Ammon's horn (tissue), 1 donor: Measurements from ENCODE around the gene FNBP1.

ENCODE experiments used
- DNase-seq: peaks from one replicate; pipeline ENCODE4 v3.0.0-alpha.2; 2016; ENCODE audit warnings: low spot score

The FNBP1 gene

DNA sequence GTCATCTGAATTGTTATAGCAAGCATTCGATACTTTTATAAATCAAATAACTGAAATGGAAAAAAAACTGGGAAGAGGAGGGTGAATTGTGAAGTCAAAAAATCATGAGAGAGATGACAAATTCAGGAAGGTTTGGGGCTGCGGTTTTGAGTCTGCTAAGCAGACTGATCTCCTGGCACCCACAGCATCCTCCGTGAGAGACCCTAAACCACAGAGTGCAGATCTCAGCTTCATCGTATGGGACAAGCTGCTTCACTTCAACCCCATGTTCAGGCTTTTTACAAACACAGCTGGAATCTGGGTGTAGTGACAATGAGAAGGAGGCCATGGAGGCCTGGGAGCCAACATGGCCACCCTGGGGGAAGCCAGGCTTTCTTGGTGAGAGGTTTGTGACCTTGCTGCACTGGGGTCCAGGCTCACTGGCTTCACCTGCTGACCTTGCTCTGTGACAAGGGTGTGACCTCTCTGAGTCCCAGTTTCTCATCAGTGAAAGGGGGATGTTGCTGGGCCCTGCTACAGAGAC is 188.3 kb downstream of the FNBP1 start:
- no peak for DNase-seq

DNA sequence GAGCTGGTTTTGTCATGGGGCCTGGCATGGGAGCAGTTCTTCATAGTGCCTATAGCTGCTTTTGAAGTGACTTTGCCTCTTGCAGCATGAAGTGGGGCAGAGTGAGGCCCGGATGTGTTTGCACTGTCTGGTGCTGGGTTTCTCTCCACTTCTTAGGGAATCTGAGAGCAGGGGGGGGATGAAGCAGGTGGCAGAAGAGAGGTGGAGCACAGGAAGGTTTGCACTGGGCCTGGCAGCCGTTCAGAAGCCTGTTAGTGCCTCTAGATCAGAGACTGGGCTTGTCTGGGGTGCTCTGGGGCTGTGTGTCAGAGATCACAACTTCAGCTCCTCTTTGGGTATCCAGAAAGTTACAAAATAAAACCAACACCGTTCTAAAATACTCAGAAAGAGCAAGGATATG is 189.4 kb downstream of the FNBP1 start:
- no peak for DNase-seq

DNA sequence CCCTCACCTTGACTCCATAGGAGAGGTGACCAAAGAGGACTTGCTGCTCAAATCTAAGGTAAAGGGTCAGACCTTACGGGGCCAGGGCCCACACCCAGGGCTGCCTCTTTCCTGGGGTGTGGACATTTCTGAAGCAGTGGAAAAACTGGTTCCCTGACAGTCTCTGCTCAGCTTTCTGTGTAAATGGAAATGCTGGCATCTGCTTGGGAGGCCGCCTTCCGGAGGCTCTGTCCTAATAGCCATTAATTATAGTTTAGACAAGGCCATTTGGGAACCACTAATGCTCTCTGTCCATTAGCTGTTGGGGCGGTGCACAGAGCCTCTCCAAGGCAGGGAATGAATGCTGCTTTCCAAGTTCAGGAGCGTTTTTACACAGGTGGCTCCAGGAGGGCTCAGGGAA is 190.4 kb downstream of the FNBP1 start:
- no peak for DNase-seq

GRCh38 chr9:129851821-129852220 is 191.2 kb downstream of the FNBP1 start:
- DNase-seq, result no peak

DNA sequence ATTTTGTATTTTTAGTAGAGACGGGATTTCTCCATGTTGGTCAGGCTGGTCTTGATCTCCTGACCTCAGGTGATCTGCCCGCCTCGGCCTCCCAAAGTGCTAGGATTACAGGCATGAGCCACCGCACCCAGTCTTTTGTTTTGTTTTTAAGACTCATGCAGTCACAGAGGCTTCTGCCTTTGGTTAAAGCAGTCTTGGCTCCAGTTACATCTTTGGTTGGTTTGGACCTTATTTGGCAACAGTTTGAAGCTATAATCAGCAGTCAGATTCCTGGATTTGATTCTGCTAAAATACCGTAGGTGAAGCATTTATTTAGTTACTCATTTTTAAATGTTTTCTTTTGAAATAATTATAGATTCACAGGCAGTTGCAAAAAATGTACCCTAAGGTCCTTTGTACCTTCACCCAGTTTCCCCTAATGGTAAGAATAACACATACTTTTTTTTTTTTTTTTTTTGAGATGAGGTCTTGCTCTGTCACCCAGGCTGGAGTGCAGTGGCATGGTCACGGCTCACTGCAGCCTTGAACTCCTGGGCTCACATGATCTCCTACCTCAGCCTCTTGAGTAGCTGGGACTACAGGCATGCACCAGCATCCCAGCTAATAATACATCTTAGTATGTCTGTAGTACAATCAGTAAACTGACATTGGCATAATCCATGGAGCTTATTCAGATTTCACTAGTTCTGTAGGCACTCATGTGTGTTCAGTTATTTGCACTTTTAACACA is 192.0 kb downstream of the FNBP1 start:
- no peak for DNase-seq

- no peak for DNase-seq
Observed at GRCh38 chr9:129849901-129850300, 193.1 kb downstream of the FNBP1 start.

- no peak for DNase-seq
Observed at GRCh38 chr9:129848712-129849441, 194.1 kb downstream of the FNBP1 start.

- DNase-seq, result no peak
Observed at GRCh38 chr9:129845373-129845772, 197.6 kb downstream of the FNBP1 start.

DNA sequence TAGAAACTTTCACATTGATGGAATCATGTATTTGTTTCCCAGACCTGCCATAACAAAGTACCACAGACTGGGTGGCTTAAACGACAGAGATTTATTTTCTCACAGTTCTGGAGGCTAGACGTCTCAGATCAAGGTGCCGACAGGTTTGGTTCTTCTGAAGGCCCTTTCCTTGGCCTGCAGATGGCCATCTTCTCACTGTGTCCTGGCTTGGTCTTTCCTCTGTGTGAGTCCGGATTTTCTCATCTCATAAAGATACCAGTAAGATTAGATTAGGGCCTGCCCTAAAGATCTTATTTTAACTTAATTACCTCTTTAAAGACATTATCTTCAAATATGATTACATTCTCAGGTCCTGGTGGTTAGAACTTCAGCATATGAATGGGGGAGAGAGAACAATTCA is 201.9 kb downstream of the FNBP1 start:
- no peak for DNase-seq

DNA sequence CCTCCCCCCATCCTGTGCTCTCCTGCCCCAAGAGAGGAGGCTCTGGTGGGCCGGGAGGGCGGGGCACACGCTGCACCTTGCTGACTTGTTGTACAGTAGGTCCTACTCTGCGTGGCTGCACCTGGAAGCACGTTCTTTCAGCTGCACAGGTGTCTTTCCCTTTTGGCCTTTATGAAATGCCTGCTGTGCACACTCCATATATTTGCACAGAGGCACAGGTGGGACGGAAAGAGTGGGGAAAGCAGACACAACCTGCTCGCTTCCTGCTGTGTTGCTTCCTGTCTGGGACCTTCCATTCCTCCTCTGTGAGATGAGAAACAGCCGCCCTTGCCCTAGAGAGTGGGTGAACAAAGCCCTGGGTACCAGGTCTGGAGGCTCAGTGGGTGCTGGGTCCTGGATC is 203.0 kb downstream of the FNBP1 start:
- no peak for DNase-seq

DNA sequence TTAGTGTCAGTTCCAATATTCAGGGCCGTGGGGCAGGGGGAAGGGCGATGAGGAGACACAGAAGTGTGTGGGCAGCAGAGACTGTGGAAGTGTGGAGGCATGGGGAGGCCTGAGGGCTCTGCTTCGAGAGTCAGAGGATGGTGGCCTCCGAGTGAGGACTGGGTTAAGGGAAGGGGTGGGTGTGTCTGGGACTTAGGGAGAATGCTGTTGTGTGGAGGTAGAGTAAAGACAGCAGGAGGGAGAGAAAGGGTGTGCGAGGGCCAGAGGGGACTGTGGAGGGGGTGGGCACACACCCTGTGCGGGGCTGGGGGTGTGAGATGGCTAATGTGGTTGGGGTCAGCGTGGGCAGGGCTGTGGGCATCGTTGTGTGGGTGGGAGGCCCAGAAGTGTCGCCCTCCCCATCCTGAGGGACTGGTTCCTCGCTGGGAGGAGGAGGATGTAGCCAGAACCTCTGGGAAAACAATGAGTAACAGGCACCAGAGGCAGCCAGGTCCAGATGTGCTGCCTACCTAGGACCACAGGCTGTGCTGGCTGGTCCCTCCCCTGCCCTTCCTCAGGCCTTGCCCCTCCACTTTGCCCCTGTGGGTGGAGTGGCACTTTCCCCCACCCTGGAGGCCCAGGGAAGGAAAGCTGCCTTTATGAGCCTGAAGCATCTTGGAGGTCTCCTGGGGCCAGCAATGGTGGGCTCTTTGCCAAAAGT is 203.5 kb downstream of the FNBP1 start:
- DNase-seq, result no peak

GRCh38 chr9:129838707-129839259 is 204.2 kb downstream of the FNBP1 start:
- no peak for DNase-seq
